K562 (cell line): ENCODE data around the gene EXO5. TPM values are rescaled to one million over a fixed set of nuclear protein-coding genes. Genes with fewer than 3 reads are reported as not detected.

Experiments used
- ATAC-seq: fragments of 200-7000 bp; cut with Tn5 transposase; 3 replicates; pipeline ENCODE4 v1.9.1; 2020; ENCODE audit warnings: moderate library complexity
- BruUV-seq: library from RNA; stranded (reverse); fragments of 400-500 nt; replicated peaks from 2 replicates; lab custom pipeline; 2021; lab: Mats Ljungman, UMichigan
- CTCF ChIA-PET: fragments of 300-600 bp; formaldehyde crosslinking; extraction: SDS; loops from one replicate; lab custom pipeline; 2021; ENCODE audit warnings: low intra/inter-chr PET ratio; lab: Yijun Ruan, JAX
- POLR2A ChIA-PET: fragments of 300-600, 350-650 bp; sonication (Branson Sonifier 250); formaldehyde crosslinking; extraction: SDS; loops from one replicate; lab custom pipeline; 2021; ENCODE audit warnings: antibody characterized with exemption, inconsistent platforms; lab: Yijun Ruan, JAX
- DNase-seq, 4 experiments: peaks; one replicate each; pipeline versions ENCODE4 v3.0.0 to v3.0.0-alpha.2; 2011 to 2018; ENCODE audit warnings: low spot score in 3 of 4, mixed read lengths in 3 of 4; ENCODE audit errors: extremely low read depth in 1 of 4
- FAIRE-seq: peaks from 2 replicates; lab custom pipeline; 2011; peaks lifted over from hg19 to GRCh38; lab: Jason Lieb, UNC
- H2AFZ ChIP-seq: 2 replicates; pipeline ENCODE4 v1.6.0; 2011; ENCODE audit warnings: low read depth, low read length, control low read depth, inconsistent platforms
- H3K27ac ChIP-seq: fragments of 200-600 bp; 3 replicates; pipeline ENCODE4 v1.8.0; 2011; ENCODE audit warnings: low read depth, mild to moderate bottlenecking, control low read depth, inconsistent platforms, low read length, moderate library complexity, mixed read lengths; ENCODE audit errors: extremely low read depth
- H3K27me3 ChIP-seq, 2 experiments: fragments of 300-600 bp in 1 of 2; 2 replicates in 1 of 2; 3 replicates in 1 of 2; pipeline versions ENCODE4 v1.6.0 to v1.8.0; 2011; ENCODE audit warnings: inconsistent platforms in 2 of 2, low read length in 2 of 2, mild to moderate bottlenecking in 1 of 2, mixed read lengths in 1 of 2, moderate library complexity in 1 of 2; ENCODE audit not compliant: control insufficient read depth in 2 of 2, insufficient read depth in 2 of 2
- H3K36me3 ChIP-seq: fragments of 300-600 bp; 3 replicates; pipeline ENCODE4 v1.8.0; 2011; ENCODE audit warnings: mild to moderate bottlenecking, low read length, inconsistent platforms; ENCODE audit not compliant: control insufficient read depth, insufficient read depth
- H3K4me1 ChIP-seq, 2 experiments: fragments of 200-600 bp in 1 of 2; replicated peaks in 1 of 2; 2 replicates in 1 of 2; 3 replicates in 1 of 2; pipeline versions ENCODE4 v1.5.1 to v1.8.0; 2011; ENCODE audit warnings: inconsistent platforms in 2 of 2, low read length in 2 of 2, mild to moderate bottlenecking in 1 of 2, mixed read lengths in 1 of 2, moderate library complexity in 1 of 2; ENCODE audit not compliant: control insufficient read depth in 2 of 2, insufficient read depth in 2 of 2
- H3K4me2 ChIP-seq: 2 replicates; pipeline ENCODE4 v1.6.1; 2011; ENCODE audit warnings: low read length, control low read depth, inconsistent platforms, mixed read lengths; ENCODE audit not compliant: insufficient read depth
- H3K4me3 ChIP-seq: fragments of 200-600 bp; sonication (generic), shearing (Covaris generic); 2 replicates; pipeline ENCODE4 v1.5.1; 2016; ENCODE audit warnings: control low read depth, inconsistent platforms
- H3K79me2 ChIP-seq: fragments of 200-600 bp; 3 replicates; pipeline ENCODE4 v1.8.0; 2011; ENCODE audit warnings: low read length, inconsistent platforms; ENCODE audit not compliant: control insufficient read depth, insufficient read depth
- H3K9ac ChIP-seq, 2 experiments: 2 replicates each; pipeline versions ENCODE4 v1.6.0 to v1.6.1; 2011; ENCODE audit warnings: low read depth in 2 of 2, low read length in 2 of 2, control low read depth in 1 of 2, inconsistent platforms in 1 of 2, mild to moderate bottlenecking in 1 of 2, mixed read lengths in 1 of 2; ENCODE audit not compliant: insufficient read depth in 1 of 2
- H3K9me1 ChIP-seq: one replicate; pipeline ENCODE4 v1.6.0; 2011; ENCODE audit warnings: inconsistent platforms, mild to moderate bottlenecking, low read length, moderate library complexity; ENCODE audit not compliant: control insufficient read depth, insufficient read depth
- H3K9me3 ChIP-seq: replicated peaks from 2 replicates; pipeline ENCODE4 v1.5.1; 2011; ENCODE audit warnings: low read depth, low read length, inconsistent platforms; ENCODE audit not compliant: control insufficient read depth, insufficient read depth
- H4K20me1 ChIP-seq: replicated peaks from 2 replicates; pipeline ENCODE4 v1.6.1; 2011; ENCODE audit warnings: low read length, inconsistent platforms, mixed read lengths; ENCODE audit not compliant: control insufficient read depth, insufficient read depth
- BHLHE40 ChIP-seq: IDR thresholded peaks from 2 replicates; pipeline ENCODE4 v1.6.1; 2011; ENCODE audit warnings: low read length, improper control_type of control experiment
- DACH1 ChIP-seq: fragments of 450-650 bp; IDR thresholded peaks from 2 replicates; pipeline ENCODE4 v1.6.1; 2018; ENCODE audit not compliant: partially characterized antibody
- GATAD2A ChIP-seq: fragments of 450-650 bp; IDR thresholded peaks from 2 replicates; pipeline ENCODE4 v1.6.1; 2017
- HDAC2 ChIP-seq: fragments of 450-650 bp; IDR thresholded peaks from 2 replicates; pipeline ENCODE4 v1.6.1; 2016; ENCODE audit warnings: mild to moderate bottlenecking
- HNRNPL ChIP-seq: fragments of 200-400 bp; formaldehyde crosslinking; IDR thresholded peaks from 2 replicates; pipeline ENCODE4 v1.6.1; 2017; ENCODE audit warnings: low read depth, mild to moderate bottlenecking, low read length
- NCOA6 ChIP-seq: fragments of 450-650 bp; IDR thresholded peaks from 2 replicates; pipeline ENCODE4 v1.6.1; 2017; ENCODE audit warnings: mild to moderate bottlenecking
- NEUROD1 ChIP-seq: fragments of 150-350 bp; IDR thresholded peaks from 2 replicates; pipeline ENCODE4 v1.6.1; 2014; ENCODE audit warnings: borderline replicate concordance, low read length, low read depth; ENCODE audit not compliant: partially characterized antibody
- RNF2 ChIP-seq: sonication (generic); IDR thresholded peaks from 2 replicates; pipeline ENCODE4 v1.6.1; 2016
- ZNF175 ChIP-seq: fragments of 200-800 bp; sonication (Bioruptor generic); IDR thresholded peaks from 2 replicates; pipeline ENCODE4 v1.6.1; 2016; ENCODE audit warnings: low read depth, mild to moderate bottlenecking, missing genetic modification characterization, missing compliant biosample characterization
- ZNF197 ChIP-seq: fragments of 200-800 bp; sonication (Bioruptor generic); IDR thresholded peaks from 2 replicates; pipeline ENCODE4 v1.6.1; 2016; ENCODE audit warnings: low read depth, missing genetic modification characterization, missing compliant biosample characterization
- ZNF57 ChIP-seq: fragments of 450-650 bp; formaldehyde crosslinking; IDR thresholded peaks from 2 replicates; pipeline ENCODE4 v1.4.0; 2020; ENCODE audit warnings: mild to moderate bottlenecking, moderate library complexity
- ZNF77 ChIP-seq: fragments of 250-450 bp; sonication (Bioruptor Pico); IDR thresholded peaks from 2 replicates; pipeline ENCODE4 v1.5.0; 2020
- WGBS: fragments of 100-300 bp; shearing (Covaris generic); methylation state at CpG from one replicate; pipeline ENCODE4 v1.1.6; 2016; ENCODE audit warnings: low coverage, mixed read lengths; ENCODE audit not compliant: insufficient coverage; ENCODE audit errors: missing lambda C conversion rate; 5-methylcytosine and 5-hydroxymethylcytosine counted together
- in situ Hi-C: fragments of 300-500 bp; cut with MboI; formaldehyde crosslinking; loops from 4 replicates; pipeline ENCODE4 v1.15.0; 2018; ENCODE audit warnings: inconsistent platforms, mixed read lengths
- intact Hi-C: fragments of 100-400 bp; cut with micrococcal nuclease; formaldehyde crosslinking; loops from 2 replicates; pipeline ENCODE4 v1.14.2; 2022
- polyA plus RNA-seq, 8 experiments: library from polyadenylated mRNA; depleted of rRNA in 4 of 8; stranded (reverse) in 5 of 8; unstranded in 3 of 8; fragments of >200 nt; fragmentation: Nextera tagmentation in 2 of 8; fragmentation: Illumina TruSeq in 1 of 8; extraction: Ambion mirVana in 2 of 8; extraction: Trizol in 1 of 8; gene quantifications; 2 replicates each; pipeline versions ENCODE4 v1.2.1 to v1.2.3, GENCODE V29; 2011 to 2014; ENCODE audit warnings: inconsistent platforms in 1 of 8, missing spikeins in 1 of 8
- total RNA-seq, 7 experiments: library from RNA; depleted of rRNA in 6 of 7; stranded (reverse); fragments of >200 nt in 6 of 7; fragmentation: Illumina TruSeq in 2 of 7; extraction: Trizol in 2 of 7; gene quantifications; 2 replicates each; pipeline versions ENCODE4 v1.2.1 to v1.2.3, GENCODE V29; 2011 to 2021; ENCODE audit warnings: low replicate concordance in 1 of 7
- TF ChIP-seq, protein P1 (sequence below): fragments of 450-650 bp; formaldehyde crosslinking; IDR thresholded peaks from 2 replicates; pipeline ENCODE4 v1.4.0; 2020; ENCODE audit warnings: mild to moderate bottlenecking
- TF ChIP-seq, protein P2 (sequence below): fragments of 450-650 bp; IDR thresholded peaks from 2 replicates; pipeline ENCODE4 v1.6.1; 2016; ENCODE audit warnings: mild to moderate bottlenecking
- TF ChIP-seq, protein P3 (sequence below): fragments of 250-450 bp; sonication (Bioruptor Pico); IDR thresholded peaks from 2 replicates; pipeline ENCODE4 v1.4.0; 2020; ENCODE audit warnings: borderline replicate concordance
- TF ChIP-seq, protein P4 (sequence below): fragments of 450-650 bp; IDR thresholded peaks from 2 replicates; pipeline ENCODE4 v1.7.0; 2016; ENCODE audit warnings: borderline replicate concordance

Gene EXO5
- total and polyA plus RNA-seq, 9 of the 15 experiments (the other 6 are each of a cell fraction or from before 2014, with no cell fraction given), result 1.1 to 4.3 (median 2.8) TPM

DNA sequence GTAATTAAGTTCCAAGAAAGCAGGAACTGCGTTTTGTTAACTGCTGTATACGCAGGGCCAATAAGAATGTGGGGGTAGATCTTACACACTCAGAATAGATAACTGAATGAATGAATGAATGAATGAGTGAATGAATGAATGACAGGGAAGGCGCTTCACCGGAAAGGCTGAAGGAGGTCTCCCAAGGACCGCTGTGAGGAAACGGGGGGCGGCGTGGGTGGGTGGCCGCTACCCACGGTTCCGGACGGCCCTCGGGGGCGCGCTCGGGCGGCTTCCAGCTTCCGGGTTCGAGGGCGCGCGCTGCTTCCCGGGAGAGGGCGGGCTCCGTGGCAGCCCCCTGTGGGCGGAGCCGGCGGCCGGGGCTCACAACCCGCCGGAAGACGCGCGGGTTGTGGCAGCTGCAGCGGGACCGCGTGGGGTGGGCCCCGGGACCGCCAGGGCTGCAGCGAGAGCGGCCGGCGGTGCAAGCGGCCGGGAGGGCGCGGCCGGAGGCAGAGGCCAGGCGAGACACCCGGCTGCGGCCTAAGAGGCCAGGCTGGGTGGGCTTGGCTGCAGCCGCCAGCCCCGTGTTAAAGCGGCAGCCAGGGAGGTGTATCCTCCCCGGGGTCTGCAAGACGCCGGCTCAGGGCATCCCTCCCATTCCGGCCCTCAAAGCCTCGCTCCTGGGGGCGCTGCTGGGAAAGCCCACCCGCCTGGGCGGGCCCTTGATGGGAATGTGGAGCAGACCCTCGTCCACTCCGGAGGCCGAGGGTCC lies 31.5 kb upstream of the EXO5 start, which contains the start of gene ZFP69:
TSS of gene ZFP69 (plus strand) at position 367 of the 754 bp plus-strand sequence. CDS start 2,072 bp downstream, outside the sequence.
- Histone ChIP-seq H3K9ac (peak within 1 kb of the TSS; percentile 65 to 91), H3K27ac (peak within 1 kb of the TSS; percentile 78), H3K4me3 (peak within 1 kb of the TSS; percentile 67), H3K79me2 (peaks cover 10% of the 10 kb centered on the region; the same call in 2 of the 3 replicates), H3K4me2 (peak within 1 kb of the TSS; percentile 91), H2AFZ (peak within 1 kb of the TSS; percentile 98), H3K36me3 (peaks cover 5% of the 10 kb centered on the region; the same call in 2 of the 3 replicates), H3K9me3 (peaks cover 11% of the 10 kb centered on the region; the same call in 1 of the 2 replicates), H3K4me1 (peaks cover 10 to 11% of the 10 kb centered on the region in 2 experiments; a peak in 3 of 5 replicates), H3K9me1 (no peaks in the 10 kb centered on the region), H3K27me3 (no peaks in the 10 kb centered on the region), H4K20me1 (no peaks in the 10 kb centered on the region)
- WGBS, result 13% methylated on average over 50 of the region's 65 CpGs
- DNase-seq (peak; percentile 88 to 94 (median 92)), ATAC-seq (peak; percentile 97), FAIRE-seq (no peak)
- ChIA-PET POLR2A (interaction anchor here (1.2 to 2.3 kb wide), 2 partner anchors 23 to 26 kb away, joined by 3 to 7 read pairs; partner anchors contain the start of gene ZFP69B), CTCF (no interaction called here)
- in situ Hi-C loops, result no loop called here
- BruUV-seq, result no TSS peak
- intact Hi-C loops, result no loop called here
- TF ChIP-seq, protein P1, sequence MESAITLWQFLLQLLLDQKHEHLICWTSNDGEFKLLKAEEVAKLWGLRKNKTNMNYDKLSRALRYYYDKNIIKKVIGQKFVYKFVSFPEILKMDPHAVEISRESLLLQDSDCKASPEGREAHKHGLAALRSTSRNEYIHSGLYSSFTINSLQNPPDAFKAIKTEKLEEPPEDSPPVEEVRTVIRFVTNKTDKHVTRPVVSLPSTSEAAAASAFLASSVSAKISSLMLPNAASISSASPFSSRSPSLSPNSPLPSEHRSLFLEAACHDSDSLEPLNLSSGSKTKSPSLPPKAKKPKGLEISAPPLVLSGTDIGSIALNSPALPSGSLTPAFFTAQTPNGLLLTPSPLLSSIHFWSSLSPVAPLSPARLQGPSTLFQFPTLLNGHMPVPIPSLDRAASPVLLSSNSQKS (CRISPR knock-in tag), result no peak
- TF ChIP-seq HDAC2 (0 out of 2 replicates have a peak, but pooled peaks have one; percentile 45), NEUROD1 (peak; percentile 9), DACH1 (no peak), NCOA6 (no peak), ZNF57 (CRISPR knock-in tag) (no peak), GATAD2A (no peak), BHLHE40 (no peak), RNF2 (no peak), HNRNPL (no peak), ZNF77 (CRISPR knock-in tag) (no peak), ZNF175 (CRISPR knock-in tag) (no peak), ZNF197 (CRISPR knock-in tag) (no peak)
- TF ChIP-seq, protein P2, sequence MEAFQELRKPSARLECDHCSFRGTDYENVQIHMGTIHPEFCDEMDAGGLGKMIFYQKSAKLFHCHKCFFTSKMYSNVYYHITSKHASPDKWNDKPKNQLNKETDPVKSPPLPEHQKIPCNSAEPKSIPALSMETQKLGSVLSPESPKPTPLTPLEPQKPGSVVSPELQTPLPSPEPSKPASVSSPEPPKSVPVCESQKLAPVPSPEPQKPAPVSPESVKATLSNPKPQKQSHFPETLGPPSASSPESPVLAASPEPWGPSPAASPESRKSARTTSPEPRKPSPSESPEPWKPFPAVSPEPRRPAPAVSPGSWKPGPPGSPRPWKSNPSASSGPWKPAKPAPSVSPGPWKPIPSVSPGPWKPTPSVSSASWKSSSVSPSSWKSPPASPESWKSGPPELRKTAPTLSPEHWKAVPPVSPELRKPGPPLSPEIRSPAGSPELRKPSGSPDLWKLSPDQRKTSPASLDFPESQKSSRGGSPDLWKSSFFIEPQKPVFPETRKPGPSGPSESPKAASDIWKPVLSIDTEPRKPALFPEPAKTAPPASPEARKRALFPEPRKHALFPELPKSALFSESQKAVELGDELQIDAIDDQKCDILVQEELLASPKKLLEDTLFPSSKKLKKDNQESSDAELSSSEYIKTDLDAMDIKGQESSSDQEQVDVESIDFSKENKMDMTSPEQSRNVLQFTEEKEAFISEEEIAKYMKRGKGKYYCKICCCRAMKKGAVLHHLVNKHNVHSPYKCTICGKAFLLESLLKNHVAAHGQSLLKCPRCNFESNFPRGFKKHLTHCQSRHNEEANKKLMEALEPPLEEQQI, result no peak
- TF ChIP-seq, protein P3, sequence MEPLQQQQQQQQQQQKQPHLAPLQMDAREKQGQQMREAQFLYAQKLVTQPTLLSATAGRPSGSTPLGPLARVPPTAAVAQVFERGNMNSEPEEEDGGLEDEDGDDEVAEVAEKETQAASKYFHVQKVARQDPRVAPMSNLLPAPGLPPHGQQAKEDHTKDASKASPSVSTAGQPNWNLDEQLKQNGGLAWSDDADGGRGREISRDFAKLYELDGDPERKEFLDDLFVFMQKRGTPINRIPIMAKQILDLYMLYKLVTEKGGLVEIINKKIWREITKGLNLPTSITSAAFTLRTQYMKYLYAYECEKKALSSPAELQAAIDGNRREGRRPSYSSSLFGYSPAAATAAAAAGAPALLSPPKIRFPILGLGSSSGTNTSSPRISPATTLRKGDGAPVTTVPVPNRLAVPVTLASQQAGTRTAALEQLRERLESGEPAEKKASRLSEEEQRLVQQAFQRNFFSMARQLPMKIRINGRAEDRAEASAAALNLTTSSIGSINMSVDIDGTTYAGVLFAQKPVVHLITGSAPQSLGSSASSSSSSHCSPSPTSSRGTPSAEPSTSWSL (CRISPR knock-in tag), result no peak
- TF ChIP-seq, protein P4, sequence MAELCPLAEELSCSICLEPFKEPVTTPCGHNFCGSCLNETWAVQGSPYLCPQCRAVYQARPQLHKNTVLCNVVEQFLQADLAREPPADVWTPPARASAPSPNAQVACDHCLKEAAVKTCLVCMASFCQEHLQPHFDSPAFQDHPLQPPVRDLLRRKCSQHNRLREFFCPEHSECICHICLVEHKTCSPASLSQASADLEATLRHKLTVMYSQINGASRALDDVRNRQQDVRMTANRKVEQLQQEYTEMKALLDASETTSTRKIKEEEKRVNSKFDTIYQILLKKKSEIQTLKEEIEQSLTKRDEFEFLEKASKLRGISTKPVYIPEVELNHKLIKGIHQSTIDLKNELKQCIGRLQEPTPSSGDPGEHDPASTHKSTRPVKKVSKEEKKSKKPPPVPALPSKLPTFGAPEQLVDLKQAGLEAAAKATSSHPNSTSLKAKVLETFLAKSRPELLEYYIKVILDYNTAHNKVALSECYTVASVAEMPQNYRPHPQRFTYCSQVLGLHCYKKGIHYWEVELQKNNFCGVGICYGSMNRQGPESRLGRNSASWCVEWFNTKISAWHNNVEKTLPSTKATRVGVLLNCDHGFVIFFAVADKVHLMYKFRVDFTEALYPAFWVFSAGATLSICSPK, result no peak
